GM18502 (cell line): ENCODE data around the gene HOOK2.

Source experiments
- ATAC-seq: cut with Tn5 transposase; IDR thresholded peaks from one replicate; pipeline ENCODE4 v1.9.1; 2021; ENCODE audit warnings: mild to moderate bottlenecking; ENCODE audit not compliant: unreplicated experiment, poor library complexity

HOOK2 gene

GRCh38 chr19:12794196-12794941, 19.0 kb upstream of the HOOK2 start:
- no peak for ATAC-seq

DNA sequence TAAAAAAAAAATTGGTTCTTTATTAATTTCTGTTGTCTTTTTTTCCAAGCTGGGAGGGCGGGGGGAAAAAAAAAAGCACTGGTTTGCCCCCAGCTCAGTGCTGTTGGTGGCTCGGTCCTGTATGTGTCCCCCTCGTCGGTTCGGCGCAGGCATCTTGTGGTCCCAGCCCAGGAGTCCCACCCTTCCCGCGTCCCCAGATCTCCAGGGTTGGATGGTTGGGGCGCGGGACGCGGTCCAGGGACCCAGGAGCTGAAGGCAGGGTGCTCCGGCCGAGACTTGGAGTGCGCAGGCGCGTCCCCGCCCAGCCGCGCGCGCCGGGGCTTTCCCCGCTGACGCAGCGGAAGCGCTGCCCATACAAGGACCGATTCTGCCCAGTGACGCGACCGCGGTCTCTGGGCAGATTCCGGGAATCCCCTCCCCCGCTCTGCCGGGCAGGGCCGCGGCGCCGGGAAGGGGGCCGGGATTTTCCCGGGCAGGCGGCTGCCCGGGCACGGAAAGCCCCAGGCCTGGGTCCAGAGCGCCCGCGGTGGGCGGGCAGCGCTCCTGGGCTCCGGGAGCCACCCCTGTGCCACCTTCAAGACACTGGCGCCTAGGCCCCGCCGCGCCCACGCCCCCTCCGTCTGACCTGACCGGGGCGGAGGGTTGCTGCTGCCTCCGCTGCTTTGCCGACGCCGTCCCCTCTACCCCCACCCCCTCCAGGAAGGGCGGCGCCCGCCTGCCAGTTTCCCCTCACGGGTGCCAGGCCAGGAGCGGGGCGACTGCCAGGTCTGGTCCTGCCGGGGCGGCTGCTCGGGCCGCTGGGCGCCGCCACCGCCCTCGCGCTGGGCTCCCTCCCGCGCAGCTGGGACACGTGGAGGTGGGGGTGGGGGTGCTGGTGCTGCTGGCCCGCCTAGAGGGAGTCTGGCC, 18.2 kb upstream of the HOOK2 start:
- ATAC-seq: peak; percentile 33

DNA sequence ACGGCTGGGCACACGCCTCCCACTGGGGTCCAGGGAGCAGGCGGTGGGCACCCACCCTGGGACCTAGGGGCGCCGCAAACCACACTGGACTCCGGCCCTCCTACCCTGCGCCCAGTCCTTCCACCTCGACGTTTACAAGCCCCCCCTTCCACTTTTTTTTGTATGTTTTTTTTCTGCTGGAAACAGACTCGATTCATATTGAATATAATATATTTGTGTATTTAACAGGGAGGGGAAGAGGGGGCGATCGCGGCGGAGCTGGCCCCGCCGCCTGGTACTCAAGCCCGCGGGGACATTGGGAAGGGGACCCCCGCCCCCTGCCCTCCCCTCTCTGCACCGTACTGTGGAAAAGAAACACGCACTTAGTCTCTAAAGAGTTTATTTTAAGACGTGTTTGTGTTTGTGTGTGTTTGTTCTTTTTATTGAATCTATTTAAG, 17.5 kb upstream of the HOOK2 start:
- no peak for ATAC-seq

GRCh38 chr19:12792051-12792852, 16.9 kb upstream of the HOOK2 start:
- ATAC-seq: no peak

GRCh38 chr19:12791345-12792050, 16.1 kb upstream of the HOOK2 start, which contains the start of gene JUNB:
Gene JUNB, plus strand, starts transcription at chr19:12791486. Its CDS starts 286 bp downstream, at chr19:12791772.
- peak; percentile 29 for ATAC-seq

GRCh38 chr19:12790628-12791344, 15.4 kb upstream of the HOOK2 start:
- ATAC-seq: no peak

GRCh38 chr19:12789904-12790619, 14.7 kb upstream of the HOOK2 start:
- peak; percentile 39 for ATAC-seq

- ATAC-seq: no peak
Observed at GRCh38 chr19:12789098-12789903, 13.9 kb upstream of the HOOK2 start.

DNA sequence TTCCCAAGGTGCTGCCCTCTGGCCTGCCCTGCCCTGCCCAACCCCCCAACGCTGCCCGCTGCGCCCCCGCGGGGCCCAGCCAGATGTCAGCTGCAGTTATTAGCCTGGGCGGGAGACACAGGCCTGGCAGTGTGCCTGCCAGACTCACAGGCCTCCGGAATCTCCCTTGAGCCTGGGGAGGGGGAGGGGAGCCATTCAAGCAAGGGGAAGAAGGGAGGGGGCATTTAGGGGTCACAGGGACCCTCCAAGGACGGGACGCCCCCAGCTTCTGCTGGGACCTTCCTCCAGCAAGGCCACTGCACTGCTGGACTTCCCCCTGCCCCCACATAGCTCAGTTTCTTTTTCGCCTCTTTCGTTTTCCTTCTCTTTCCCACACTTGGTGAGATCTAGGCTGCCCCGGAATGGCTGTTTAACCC, 13.3 kb upstream of the HOOK2 start:
- no peak for ATAC-seq

GRCh38 chr19:12788042-12788681, 12.8 kb upstream of the HOOK2 start:
- no peak for ATAC-seq

DNA sequence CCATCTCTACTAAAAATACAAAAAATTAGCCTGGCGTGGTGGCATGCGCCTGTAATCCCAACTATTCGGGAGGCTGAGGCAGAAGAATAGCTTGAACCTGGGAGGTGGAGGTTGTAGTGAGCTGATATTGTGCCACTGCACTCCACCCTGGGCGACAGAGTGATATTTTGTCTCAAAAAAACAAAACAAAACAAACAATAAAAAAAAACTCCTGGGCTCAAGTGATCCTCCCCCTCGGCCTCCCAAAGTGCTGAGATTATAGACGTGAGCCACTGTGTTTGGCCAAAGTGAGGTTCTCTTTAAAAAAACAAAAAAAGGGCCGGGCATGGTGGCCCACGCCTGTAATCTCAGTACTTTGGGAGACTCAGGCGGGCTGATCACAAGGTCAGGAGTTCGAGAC, 12.1 kb upstream of the HOOK2 start:
- ATAC-seq: no peak

DNA sequence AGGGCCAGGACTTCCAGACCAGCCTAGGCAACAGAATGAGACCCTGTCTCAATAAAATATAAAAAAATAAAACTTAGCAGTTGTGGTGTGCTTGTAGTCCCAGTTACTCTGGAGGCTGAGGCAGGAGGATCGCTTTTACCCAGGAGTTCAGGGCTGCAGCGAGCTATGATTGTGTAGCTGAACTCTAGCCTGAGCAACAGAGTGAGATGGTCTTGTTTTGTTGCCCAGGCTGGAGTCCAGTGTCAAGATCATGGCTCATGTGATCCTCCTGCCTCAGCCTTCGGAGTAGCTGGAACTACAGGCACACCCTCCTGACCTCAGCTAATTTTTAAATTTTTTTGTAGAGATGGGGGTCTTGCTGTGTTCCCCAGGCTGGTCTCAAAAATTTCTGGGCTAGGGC, 11.6 kb upstream of the HOOK2 start:
- ATAC-seq: no peak

DNA sequence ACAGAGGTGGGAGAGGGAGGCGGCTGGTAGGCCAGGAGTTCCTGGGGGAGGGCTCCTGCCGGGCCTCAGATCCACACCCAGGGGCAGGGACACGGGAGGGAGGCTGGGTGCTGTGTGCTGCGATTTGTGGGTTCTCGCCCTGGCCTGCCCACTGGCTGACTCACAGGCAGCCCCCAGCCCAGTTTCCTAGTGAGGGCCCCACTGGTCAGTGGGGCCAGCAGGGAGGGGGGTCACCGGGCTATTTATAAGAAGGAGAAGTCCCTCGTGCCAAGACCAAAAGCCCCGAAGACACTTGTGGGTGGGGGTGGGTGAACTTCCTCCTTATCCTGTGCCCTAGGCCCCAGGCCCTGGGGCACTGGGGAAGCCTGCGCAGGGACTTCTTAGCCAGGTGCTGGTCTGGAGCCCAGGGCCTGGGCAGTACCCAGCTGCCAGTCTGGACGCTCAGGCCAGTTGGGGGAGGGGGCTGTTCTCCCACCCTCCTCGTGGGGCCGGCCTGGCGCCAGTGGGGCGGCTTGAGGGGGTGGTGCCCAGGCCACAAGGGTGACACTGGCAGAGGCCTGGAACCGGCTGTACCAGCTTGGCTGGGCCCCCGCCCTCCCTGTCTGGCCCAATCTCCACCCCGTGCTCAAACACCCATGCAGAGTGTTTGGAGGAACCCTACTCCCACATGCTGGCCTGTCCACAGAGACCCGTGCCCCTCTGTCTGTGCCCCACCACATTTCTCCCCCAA, 11.0 kb upstream of the HOOK2 start:
- no peak for ATAC-seq

GRCh38 chr19:12785431-12786031, 10.2 kb upstream of the HOOK2 start:
- no peak for ATAC-seq

- no peak for ATAC-seq
Observed at GRCh38 chr19:12784871-12785430, 9.6 kb upstream of the HOOK2 start.

DNA sequence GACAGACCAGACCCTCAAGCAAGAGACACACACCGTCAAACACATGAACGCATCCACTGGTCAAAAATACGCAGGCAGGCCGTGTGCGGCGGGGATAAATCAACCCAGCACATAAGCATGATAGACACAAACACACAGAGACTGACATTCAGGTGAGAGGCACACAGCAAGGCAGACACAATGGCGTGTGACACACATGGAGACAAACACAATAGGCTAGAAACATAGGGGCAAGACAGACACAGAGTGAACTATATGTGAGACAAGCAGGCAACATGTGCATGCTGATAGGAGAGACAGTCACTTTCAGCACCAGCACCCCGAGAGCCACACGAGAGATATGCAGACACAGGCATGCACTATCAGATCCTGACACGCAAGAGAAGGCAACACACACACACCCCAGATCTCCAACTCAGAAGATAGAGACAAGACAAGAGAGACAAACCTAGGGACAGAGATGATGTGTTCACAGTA, 9.1 kb upstream of the HOOK2 start:
- ATAC-seq: no peak
